Measurements from ENCODE around the gene ACACA. TPM values are rescaled to one million over a fixed set of nuclear protein-coding genes. Genes with fewer than 3 reads are reported as not detected.

Gene ACACA
- polyA plus RNA-seq, 1 experiment = 57.9 TPM

DNA sequence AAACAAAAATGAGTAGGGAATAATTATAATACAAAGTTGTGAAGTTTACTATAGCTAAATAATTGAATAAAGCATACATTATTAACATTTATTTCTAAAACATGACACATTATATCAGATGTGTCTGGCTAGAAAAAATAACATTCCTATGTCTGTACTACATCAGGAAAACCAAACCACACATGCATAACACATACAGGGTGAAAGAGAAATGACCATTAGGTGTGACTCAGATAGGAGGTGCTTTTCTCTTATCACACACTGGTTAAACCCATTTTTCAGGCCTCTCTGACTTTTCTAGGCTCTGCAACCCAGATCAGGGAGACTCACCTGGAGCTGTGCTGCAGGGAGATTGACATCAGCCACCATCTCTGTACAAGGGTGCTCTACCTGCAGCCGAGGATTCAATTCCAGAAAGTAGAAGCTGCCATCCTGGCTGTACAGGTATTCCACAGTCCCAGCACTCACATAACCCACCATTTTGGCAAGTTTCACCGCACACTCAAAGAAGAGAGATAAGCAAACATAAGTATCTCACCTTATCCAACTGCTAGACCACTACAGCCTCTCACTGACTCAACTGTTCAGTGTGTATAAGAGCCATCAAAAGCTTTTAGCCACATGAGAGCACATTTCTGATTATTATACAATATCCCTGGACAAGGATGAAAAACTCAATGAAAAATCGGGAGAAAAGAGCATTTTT is 147.5 kb downstream of the ACACA start:
- CTCF ChIA-PET = interaction anchor here (1.9 kb wide), 1 partner anchor 19 kb away, joined by 8 read pairs; no protein-coding TSS in a partner anchor
- H3K9me3 ChIP-seq (ENCODE audit: control insufficient read depth, insufficient read depth, low read length) = no peaks in the 10 kb centered on the region
- no peak overlapping the region for H3K27ac ChIP-seq (ENCODE audit: low read depth, low read length)
- TF ChIP-seq, protein P1, sequence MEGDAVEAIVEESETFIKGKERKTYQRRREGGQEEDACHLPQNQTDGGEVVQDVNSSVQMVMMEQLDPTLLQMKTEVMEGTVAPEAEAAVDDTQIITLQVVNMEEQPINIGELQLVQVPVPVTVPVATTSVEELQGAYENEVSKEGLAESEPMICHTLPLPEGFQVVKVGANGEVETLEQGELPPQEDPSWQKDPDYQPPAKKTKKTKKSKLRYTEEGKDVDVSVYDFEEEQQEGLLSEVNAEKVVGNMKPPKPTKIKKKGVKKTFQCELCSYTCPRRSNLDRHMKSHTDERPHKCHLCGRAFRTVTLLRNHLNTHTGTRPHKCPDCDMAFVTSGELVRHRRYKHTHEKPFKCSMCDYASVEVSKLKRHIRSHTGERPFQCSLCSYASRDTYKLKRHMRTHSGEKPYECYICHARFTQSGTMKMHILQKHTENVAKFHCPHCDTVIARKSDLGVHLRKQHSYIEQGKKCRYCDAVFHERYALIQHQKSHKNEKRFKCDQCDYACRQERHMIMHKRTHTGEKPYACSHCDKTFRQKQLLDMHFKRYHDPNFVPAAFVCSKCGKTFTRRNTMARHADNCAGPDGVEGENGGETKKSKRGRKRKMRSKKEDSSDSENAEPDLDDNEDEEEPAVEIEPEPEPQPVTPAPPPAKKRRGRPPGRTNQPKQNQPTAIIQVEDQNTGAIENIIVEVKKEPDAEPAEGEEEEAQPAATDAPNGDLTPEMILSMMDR (IDR thresholded peaks at IDR 0.05; ENCODE audit: low read depth, low read length) = no peak
- no peak overlapping the region for H3K4me3 ChIP-seq (ENCODE audit: low read depth, low read length)
- POLR2A ChIA-PET = no interaction called here
- DNase-seq (ENCODE audit: low read depth, low spot score) = no peak
- H3K27me3 ChIP-seq (ENCODE audit: control insufficient read depth, insufficient read depth, low read length) = no peaks in the 10 kb centered on the region

DNA sequence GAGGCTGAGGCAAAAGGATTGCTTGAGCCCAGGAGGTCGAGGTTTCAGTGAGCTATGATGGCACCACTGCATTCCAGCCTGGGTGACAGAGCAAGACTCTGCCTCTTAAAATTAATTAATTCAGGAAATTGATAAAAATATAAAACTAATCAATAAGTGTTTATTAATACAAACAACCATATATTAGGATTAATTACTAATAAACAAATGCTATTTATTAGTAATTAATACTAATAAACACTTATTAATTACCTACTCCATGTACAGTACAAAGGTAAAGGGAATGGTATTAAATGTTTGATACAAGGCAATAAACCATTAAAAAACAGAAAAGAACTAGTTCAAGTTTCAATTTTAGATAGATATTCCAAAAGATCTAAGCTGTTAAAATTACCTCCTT is 150.0 kb downstream of the ACACA start:
- no peak overlapping the region for H3K27ac ChIP-seq (ENCODE audit: low read depth, low read length)
- no peaks in the 10 kb centered on the region for H3K9me3 ChIP-seq (ENCODE audit: control insufficient read depth, insufficient read depth, low read length)
- TF ChIP-seq, protein P1 (IDR thresholded peaks at IDR 0.05; ENCODE audit: low read depth, low read length) = no peak
- ChIA-PET CTCF (no interaction called here), POLR2A (no interaction called here)
- no peak overlapping the region for H3K4me3 ChIP-seq (ENCODE audit: low read depth, low read length)
- H3K27me3 ChIP-seq (ENCODE audit: control insufficient read depth, insufficient read depth, low read length) = no peaks in the 10 kb centered on the region
- no peak for DNase-seq (ENCODE audit: low read depth, low spot score)

DNA sequence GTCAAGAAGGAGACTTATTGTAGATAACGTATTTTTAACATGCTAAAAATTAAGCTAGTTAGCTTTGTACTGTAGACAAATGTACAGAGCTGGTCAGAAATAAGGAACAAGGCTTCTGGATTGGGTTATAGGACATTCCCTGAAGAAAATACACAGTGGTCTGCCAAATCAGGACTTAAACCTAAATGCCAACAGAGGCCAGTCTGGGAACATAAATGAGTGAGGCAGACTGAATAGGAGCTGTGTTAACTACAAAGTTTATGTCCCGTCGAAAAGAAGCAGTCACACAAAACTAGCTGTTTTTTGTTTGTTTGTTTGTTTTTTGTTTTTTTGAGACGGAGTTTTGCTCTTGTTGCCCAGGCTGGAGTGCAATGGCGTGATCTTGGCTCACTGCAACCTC is 151.2 kb downstream of the ACACA start:
- TF ChIP-seq, protein P1 (IDR thresholded peaks at IDR 0.05; ENCODE audit: low read depth, low read length) = no peak
- Histone ChIP-seq H3K27ac (ENCODE audit: low read depth, low read length) (no peak overlapping the region), H3K27me3 (ENCODE audit: control insufficient read depth, insufficient read depth, low read length) (no peaks in the 10 kb centered on the region), H3K4me3 (ENCODE audit: low read depth, low read length) (no peak overlapping the region), H3K9me3 (ENCODE audit: control insufficient read depth, insufficient read depth, low read length) (no peaks in the 10 kb centered on the region)
- CTCF ChIA-PET = interaction anchor here (0.7 to 1.8 kb wide), 4 partner anchors 15 to 118 kb away, joined by 3 to 9 read pairs (median 5); no protein-coding TSS in a partner anchor
- no peak for DNase-seq (ENCODE audit: low read depth, low spot score)
- POLR2A ChIA-PET = interaction anchor here (1.3 kb wide), 1 partner anchor 16 kb away, joined by 3 read pairs; no protein-coding TSS in a partner anchor

DNA sequence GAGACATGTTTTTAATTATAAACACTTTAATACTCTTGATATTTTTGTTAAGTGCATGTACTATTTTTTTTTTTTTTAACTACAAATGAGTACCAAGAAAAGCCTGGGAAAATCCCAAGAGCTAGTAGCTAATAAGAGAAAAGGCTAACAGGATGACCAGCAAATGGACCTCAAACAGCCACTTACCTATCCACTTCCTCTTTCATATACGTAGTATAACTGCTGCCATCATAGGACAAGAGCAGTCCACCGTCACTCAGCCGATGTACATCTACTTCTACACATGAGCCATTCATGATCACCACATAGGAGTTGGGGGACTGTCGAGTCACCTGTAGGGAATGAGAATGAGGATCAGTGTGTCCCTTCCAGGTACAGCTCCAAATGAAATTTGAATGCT is 158.8 kb downstream of the ACACA start:
- ChIA-PET CTCF (no interaction called here), POLR2A (no interaction called here)
- Histone ChIP-seq H3K4me3 (ENCODE audit: low read depth, low read length) (no peak overlapping the region), H3K27me3 (ENCODE audit: control insufficient read depth, insufficient read depth, low read length) (no peaks in the 10 kb centered on the region), H3K9me3 (ENCODE audit: control insufficient read depth, insufficient read depth, low read length) (no peaks in the 10 kb centered on the region), H3K27ac (ENCODE audit: low read depth, low read length) (no peak overlapping the region)
- TF ChIP-seq, protein P1 (IDR thresholded peaks at IDR 0.05; ENCODE audit: low read depth, low read length) = no peak
- DNase-seq (ENCODE audit: low read depth, low spot score) = no peak

DNA sequence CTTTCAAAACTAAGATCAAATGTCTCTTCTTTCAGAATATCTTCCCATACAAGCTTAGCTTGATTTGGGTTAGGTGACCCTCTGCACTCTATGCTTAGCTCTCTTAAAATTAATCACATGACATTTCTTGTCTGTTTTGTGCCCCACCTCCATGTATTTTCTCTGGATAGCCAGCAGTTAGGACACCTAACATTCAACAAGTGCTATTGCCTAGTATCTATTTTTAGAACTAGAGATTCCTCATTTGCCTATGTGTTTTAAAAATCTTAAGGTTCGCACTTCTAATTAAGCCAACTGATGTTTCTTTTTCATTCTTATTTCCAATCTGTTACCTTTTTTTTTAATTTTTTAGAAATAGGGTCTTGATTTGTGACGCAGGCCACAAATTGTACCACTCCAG is 160.6 kb downstream of the ACACA start:
- Histone ChIP-seq H3K9me3 (ENCODE audit: control insufficient read depth, insufficient read depth, low read length) (no peaks in the 10 kb centered on the region), H3K27ac (ENCODE audit: low read depth, low read length) (no peak overlapping the region), H3K4me3 (ENCODE audit: low read depth, low read length) (no peak overlapping the region), H3K27me3 (ENCODE audit: control insufficient read depth, insufficient read depth, low read length) (no peaks in the 10 kb centered on the region)
- CTCF ChIA-PET = no interaction called here
- POLR2A ChIA-PET = no interaction called here
- no peak for DNase-seq (ENCODE audit: low read depth, low spot score)
- TF ChIP-seq, protein P1 (IDR thresholded peaks at IDR 0.05; ENCODE audit: low read depth, low read length) = no peak

Data from AG04450 (cell line).